GM12892 (cell line): Measurements from ENCODE around the gene NAP1L4.

Source experiments
- DNase-seq: peaks from one replicate; pipeline ENCODE4 v3.0.0; 2011; ENCODE audit not compliant: insufficient read length
- FAIRE-seq: peaks from 2 replicates; lab custom pipeline; 2011; peaks lifted over from hg19 to GRCh38; lab: Jason Lieb, UNC
- POLR2A ChIP-seq: IDR thresholded peaks from 2 replicates; pipeline ENCODE4 v1.6.1; 2011; ENCODE audit warnings: low read depth, low read length, control low read depth
- POLR2AphosphoS5 ChIP-seq: IDR thresholded peaks from 2 replicates; pipeline ENCODE4 v1.6.1; 2011; ENCODE audit warnings: low read depth, low read length, control low read depth
- TAF1 ChIP-seq: IDR thresholded peaks from 2 replicates; pipeline ENCODE4 v1.6.1; 2011; ENCODE audit warnings: low read depth, mild to moderate bottlenecking, control low read depth, low read length, borderline replicate concordance

NAP1L4 gene

DNA sequence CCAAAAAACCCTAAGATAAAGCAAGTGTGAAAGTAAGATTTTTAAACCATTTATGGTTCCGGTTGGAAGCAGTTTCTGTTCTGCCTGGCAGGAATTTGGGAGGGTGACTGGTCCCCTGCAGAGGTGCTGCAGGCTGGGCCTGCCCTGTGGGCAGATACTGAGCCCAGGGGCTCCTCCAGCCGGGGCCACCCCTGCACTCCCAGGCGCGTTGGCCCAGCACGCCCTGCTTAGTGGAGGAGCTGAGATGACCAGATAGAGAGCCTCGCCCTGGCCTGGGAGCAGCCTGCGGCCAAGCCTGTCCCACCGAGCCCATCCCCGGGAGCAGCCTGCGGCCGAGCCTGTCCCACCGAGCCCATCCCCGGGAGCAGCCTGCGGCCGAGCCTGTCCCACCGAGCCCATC lies 70.9 kb downstream of the NAP1L4 start:
- DNase-seq (no peak), FAIRE-seq (no peak)
- TF ChIP-seq POLR2AphosphoS5, result no peak
- no peak for TF ChIP-seq POLR2A
- no peak for TF ChIP-seq TAF1

DNA sequence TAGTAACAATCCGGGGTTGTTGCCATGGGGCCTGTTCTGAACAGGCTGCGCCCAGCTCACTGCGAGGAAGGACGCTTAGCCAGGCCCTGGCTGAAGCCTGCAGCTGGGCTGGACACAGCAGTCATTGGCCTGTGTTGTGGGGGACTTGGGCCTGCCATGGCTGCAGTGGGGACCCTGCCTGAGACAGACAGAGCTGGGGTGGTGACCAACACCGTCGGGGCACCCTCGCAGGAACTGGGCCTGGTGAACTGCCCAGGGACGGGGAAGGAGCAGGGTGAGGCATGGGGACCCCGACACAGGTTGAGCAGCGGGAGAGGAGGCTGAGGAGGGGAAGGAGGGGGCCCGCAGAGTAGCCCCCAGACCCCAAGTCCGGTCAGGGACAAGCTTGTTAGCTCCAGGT lies 71.8 kb downstream of the NAP1L4 start:
- DNase-seq, result no peak
- TF ChIP-seq POLR2AphosphoS5, result no peak
- TF ChIP-seq TAF1, result no peak
- no peak for TF ChIP-seq POLR2A

DNA sequence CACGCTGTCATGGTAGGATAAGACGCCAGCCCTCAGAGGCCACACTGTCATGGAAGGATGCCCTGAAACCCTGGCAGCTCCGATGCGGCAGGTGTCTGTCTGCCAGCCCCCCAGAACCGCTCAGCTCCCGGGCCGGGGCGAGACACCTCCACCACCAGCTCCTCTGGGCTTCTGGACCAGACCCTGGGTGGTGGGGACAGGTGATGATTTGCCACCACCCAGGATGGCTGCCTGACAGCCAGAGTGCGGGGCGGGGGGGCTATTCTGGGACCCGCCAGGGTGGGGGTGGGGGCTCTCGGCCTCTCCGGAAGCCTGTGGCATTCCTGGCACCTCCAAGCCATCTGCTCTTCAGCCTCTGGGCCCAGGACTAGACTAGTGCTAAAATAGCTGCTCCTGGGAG lies 72.3 kb downstream of the NAP1L4 start:
- TF ChIP-seq POLR2A, result no peak
- TF ChIP-seq POLR2AphosphoS5, result no peak
- TF ChIP-seq TAF1, result no peak
- FAIRE-seq (no peak), DNase-seq (no peak)

More for the DNA sequence above, 71.8 kb downstream of the NAP1L4 start:
- FAIRE-seq, result no peak

DNA sequence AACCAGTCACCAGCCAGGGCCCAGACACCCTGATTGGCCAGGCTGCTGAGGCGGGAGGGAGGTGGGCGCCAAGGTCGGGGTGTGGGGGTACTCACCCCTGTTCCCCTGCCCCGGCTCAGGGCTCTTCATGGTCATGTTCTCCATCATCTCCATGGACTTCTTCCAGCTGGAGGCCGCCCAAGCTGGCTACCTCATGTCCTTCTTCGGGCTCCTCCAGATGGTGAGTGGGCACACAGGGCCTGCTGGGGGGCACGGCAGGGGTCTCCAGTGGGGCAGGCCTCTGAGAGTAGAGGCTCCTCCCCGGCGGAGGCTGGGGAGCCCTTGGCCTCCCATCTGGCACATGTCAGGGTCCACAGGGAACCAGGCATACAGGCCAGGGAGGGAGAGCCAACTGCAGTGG lies 72.9 kb downstream of the NAP1L4 start:
- TF ChIP-seq POLR2A (no peak), POLR2AphosphoS5 (no peak), TAF1 (no peak)
- no peak for DNase-seq
- FAIRE-seq, result no peak

DNA sequence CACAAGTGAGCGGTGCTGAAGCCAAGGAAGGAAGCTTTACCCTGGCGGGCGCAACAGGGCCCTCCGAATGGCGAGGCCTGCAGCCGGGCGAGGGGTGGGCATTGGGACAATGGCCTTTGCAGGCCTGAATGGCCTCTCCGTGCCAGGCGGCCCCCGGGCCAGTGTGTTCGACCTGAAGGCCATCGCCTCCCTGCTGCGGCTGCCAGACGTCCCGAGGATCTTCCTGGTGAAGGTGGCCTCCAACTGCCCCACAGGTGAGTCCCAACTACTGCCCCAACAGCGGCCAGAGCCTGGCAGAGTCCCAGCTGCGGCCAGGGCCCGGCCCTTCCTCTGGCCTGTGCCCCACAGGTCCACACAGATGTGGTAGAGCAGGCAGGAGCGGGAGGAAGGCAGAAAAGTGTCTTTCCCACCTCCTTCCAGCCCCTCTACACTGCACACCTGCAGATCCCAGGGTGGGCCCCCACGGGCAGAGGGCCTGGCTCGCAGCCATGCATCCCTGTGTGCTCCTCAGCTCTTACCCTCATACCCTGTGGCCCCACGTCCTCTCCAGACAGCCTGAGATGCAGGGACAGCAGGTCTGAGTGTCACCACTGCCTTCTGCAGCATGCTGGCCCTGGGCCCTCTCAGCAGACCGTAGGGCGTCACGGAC lies 74.2 kb downstream of the NAP1L4 start:
- TF ChIP-seq POLR2A (no peak), POLR2AphosphoS5 (no peak), TAF1 (no peak)
- FAIRE-seq (no peak), DNase-seq (no peak)

DNA sequence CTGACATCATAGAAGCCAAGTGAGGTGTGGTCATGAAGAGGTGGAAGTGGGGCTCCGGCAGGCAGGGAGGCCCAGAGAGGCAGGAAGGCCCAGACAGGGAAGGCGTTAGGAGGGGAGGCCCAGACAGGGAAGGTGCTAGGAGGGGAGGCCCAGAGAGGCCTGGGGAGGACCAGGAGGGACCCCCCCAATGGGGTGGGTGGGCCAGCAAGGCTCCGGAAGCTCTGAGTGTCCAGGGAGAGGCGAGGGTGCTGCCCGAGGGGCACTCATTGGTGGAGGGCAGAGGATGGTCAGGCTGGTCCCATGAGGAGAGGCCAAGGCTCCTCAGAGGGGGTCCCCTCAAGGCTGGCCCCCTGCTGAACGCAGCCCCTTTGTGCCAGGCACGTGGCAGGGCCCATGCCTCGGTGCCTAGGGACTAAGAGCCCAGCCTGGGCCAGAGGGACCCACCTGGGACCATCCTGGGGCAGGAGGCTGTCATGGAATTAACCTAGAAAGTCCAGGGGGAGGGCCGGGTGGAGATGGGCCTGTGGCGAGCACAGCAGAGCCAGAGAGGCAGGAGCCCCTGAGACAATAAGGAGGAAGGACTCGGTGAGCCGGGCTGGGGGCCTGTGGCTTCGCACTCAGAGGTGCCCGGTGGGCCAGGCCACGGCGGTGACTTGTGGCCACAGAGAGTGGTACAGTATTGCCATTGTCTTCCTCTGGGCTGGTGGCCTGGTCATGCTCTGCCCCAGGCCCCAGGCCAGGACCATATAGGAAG lies 75.1 kb downstream of the NAP1L4 start:
- FAIRE-seq, result no peak
- TF ChIP-seq POLR2A (no peak), TAF1 (no peak), POLR2AphosphoS5 (no peak)
- DNase-seq, result no peak

DNA sequence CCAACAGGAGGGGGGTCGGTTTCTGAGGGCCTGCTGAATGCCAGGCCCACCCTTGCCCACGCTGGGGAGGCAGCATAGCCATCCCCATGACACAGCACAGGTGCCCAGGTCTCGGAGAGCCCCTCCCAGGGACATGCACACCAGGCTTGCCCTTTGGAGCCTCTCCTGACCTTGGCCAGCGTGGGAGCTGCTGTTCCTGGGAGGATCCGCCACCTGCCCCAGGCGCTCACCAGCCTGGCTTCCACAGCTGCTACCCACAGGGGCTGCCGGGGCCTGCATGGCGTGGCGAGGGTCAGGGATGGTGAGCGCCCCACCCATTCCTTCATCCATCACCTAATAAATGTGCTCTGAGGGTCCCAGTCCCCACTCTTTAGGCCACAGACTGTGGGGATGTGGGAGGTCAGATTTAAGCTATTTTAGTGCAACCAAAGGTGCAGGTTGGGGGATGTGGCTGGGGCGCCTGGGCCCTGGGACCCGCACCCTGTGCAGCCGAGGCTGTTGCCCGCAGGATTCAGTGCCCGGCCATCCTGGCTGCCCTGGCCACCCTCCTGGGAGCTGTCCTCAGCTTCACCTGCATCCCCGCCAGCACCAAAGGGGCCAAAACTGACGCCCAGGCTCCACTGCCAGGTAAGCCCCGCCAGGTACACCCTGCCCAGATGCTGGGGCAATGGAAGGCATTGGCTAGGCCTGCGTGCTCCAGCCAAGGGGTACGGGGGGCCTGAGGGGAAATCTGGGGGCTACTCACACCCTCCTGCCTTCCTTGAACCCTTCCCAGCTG lies 75.8 kb downstream of the NAP1L4 start:
- TF ChIP-seq POLR2A (no peak), TAF1 (no peak), POLR2AphosphoS5 (no peak)
- DNase-seq, result no peak
- FAIRE-seq, result no peak

DNA sequence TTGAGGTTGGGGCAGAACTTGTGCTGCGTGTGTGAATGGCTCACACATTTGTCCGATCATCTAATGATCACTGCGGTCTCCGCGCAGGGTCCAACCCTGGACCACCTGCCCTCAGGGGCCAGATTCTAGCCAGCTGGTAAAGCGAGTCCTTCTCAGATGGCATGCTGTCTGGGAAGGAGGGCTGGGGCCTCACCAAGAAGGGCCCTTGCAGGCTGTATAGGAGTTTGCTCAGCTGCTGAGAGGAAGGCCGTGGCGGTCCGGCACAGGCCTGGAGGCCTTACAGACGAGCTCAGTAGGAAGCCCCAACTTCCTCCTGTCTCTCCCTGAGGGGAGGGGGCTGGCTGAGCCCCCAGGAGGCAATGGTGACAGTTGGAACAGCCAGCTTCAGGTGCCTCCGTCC lies 76.7 kb downstream of the NAP1L4 start:
- DNase-seq (no peak), FAIRE-seq (no peak)
- no peak for TF ChIP-seq TAF1
- TF ChIP-seq POLR2AphosphoS5, result no peak
- TF ChIP-seq POLR2A, result no peak

DNA sequence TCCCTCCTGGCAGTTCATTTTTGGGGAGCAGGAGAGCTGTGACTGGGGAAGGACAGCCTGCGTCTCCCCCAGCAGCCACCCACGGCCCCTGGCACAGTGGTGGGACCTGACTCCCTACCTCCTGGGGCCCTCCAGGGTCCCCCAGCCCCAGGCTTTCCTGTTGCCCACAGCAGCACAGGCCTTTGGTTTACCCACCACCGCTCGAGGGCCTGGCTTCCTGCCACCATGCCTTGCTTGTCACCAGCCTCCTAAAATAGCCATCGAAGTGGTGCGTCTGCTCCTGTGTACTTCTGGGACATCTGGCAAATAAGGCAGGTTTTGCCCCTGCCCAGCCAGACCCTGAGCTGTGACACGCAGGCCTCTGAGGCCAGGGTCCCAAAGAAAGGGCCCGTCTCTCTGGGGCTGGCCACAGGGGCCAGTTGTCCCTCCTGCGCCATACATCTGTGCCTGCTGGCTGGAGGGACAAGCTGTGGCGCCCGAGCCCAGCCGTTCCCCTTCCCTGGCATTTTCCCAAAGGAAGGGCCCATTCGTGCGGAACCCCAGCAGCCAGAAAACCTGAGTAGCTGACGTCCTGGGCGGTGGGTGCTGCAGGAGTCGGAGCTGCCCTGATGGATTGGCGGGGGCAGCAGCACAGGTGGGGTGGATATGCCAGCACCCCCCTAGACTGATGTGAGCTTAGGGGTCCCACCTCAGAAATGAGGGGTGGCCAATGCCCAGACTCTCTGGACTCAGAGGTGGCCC lies 77.5 kb downstream of the NAP1L4 start:
- TF ChIP-seq TAF1 (no peak), POLR2AphosphoS5 (no peak), POLR2A (no peak)
- FAIRE-seq, result no peak
- DNase-seq, result no peak

DNA sequence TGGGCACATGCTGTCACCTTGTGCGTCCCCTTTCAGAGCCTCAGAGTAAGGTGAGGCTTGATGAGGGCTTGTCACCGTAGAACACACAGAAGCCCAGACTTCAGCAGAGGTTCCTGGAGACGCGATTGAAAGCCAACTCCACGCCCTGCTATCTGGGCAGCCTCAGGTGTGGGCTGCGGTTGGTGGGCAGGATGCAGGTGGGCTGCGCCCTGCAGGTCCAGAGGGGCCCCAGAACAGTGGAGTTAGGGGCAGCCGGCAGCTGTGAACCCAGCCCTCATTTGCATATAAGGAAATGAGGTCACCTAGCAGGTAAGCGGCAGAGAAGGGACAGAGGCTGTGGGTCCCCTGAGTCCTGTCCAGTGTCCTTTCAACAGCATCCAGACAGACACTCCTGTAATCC lies 78.4 kb downstream of the NAP1L4 start:
- FAIRE-seq, result no peak

DNA sequence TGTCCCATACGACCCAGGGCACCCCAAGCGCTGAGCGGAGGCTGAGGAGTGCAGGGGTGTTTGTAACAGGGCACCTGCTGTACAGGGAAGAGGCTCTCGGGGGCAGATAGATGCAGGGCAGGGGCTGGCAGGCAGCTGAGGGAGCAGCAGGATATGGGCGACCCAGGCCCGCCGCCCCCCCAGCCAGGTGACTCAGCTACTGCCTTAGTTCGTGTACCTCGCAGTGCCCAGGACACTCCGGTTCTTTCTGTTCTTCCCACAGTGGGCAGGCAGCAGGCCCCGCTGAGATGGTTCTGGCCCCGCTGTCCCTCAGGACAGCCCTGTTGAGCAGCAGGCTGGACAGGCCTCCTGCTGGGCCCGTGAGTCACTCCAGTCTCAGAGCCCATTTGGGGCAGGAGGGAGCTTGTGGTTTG lies 79.1 kb downstream of the NAP1L4 start:
- DNase-seq (no peak), FAIRE-seq (no peak)
- TF ChIP-seq POLR2A, result no peak
- TF ChIP-seq TAF1, result no peak
- no peak for TF ChIP-seq POLR2AphosphoS5

More for the DNA sequence above, 78.4 kb downstream of the NAP1L4 start:
- TF ChIP-seq POLR2AphosphoS5 (no peak), TAF1 (no peak), POLR2A (no peak)
- DNase-seq, result no peak

DNA sequence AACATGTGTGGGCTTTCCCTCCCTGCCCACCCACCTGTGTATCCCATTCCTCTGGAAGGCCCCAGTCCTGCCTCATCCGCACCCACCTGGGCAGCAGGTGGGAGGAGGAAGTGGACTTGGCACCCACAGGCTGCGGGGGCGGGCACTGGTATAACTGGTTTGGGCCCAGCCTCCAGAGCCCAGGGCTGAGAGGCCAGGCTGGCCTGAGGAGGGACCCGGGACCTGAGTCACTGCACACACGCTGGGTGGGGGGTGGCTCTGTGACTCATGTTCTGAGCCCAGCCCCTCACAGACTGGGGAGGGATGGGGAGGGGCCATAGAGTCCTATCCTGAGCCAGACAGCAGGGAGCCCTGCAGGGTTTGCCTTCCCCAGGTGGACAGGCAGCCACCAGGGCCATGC lies 79.6 kb downstream of the NAP1L4 start:
- no peak for DNase-seq
- FAIRE-seq, result no peak
- TF ChIP-seq POLR2AphosphoS5 (no peak), POLR2A (no peak), TAF1 (no peak)
